ENCODE results near the gene CRELD1.

GRCh38 chr3:9965200-9965875 lies 31.7 kb downstream of the CRELD1 start:
- TF ChIP-seq REST (IDR thresholded peaks at IDR 0.05; ENCODE audit: low read depth, low read length) (no peak), CTCF (IDR thresholded peaks at IDR 0.05) (no peak), MAX (IDR thresholded peaks at IDR 0.05; ENCODE audit: low read depth) (no peak), USF2 (IDR thresholded peaks at IDR 0.05; ENCODE audit: borderline replicate concordance, low read depth, low read length) (no peak), POLR2AphosphoS5 (IDR thresholded peaks at IDR 0.05; ENCODE audit: low read depth, low read length) (no peak)
